CD14-positive monocyte (primary cell): ENCODE results near the gene CCNI. TPM values are rescaled to one million over a fixed set of nuclear protein-coding genes. Genes with fewer than 3 reads are reported as not detected.
A peak's percentile ranks its signal among the peaks of the same experiment; 100 is the strongest.

Source experiments
- DNase-seq, 3 donors: peaks; one replicate each; pipeline ENCODE4 v3.0.0-alpha.2; 2011 to 2022
- H2AFZ ChIP-seq: 2 replicates; pipeline ENCODE4 v1.6.0; 2012; ENCODE audit warnings: mild to moderate bottlenecking, low read depth, low read length, inconsistent platforms; ENCODE audit not compliant: insufficient read depth, poor library complexity, severe bottlenecking
- H3K27ac ChIP-seq, 2 donors: 1 replicate in 1 of 2; 2 replicates in 1 of 2; pipeline ENCODE4 v1.5.1; 2012 to 2013; ENCODE audit warnings: low read length in 2 of 2, control low read depth in 1 of 2, inconsistent platforms in 1 of 2, low read depth in 1 of 2, mild to moderate bottlenecking in 1 of 2
- H3K27me3 ChIP-seq, 2 donors: one replicate each; pipeline versions ENCODE4 v1.6.0 to v1.6.1; 2011 to 2013; ENCODE audit warnings: low read length in 2 of 2; ENCODE audit not compliant: control insufficient read depth in 2 of 2, insufficient read depth in 2 of 2
- H3K36me3 ChIP-seq, 2 donors: replicated peaks in 1 of 2; 1 replicate in 1 of 2; 2 replicates in 1 of 2; pipeline versions ENCODE4 v1.5.1 to v1.6.1; 2012 to 2013; ENCODE audit warnings: low read length in 2 of 2, control low read depth in 1 of 2, inconsistent platforms in 1 of 2, mild to moderate bottlenecking in 1 of 2; ENCODE audit not compliant: insufficient read depth in 2 of 2, control insufficient read depth in 1 of 2
- H3K4me1 ChIP-seq, 2 donors: 1 replicate in 1 of 2; 2 replicates in 1 of 2; pipeline versions ENCODE4 v1.5.1 to v1.6.1; 2012 to 2013; ENCODE audit warnings: low read length in 2 of 2, control low read depth in 1 of 2, inconsistent platforms in 1 of 2, mild to moderate bottlenecking in 1 of 2, moderate library complexity in 1 of 2; ENCODE audit not compliant: insufficient read depth in 2 of 2, control insufficient read depth in 1 of 2
- H3K4me2 ChIP-seq: replicated peaks from 2 replicates; pipeline ENCODE3; 2012; ENCODE audit warnings: low read length, moderate library complexity, mild to moderate bottlenecking; ENCODE audit not compliant: poor library complexity, severe bottlenecking; ENCODE audit errors: extremely low read depth
- H3K4me3 ChIP-seq, 3 experiments: fragments of 200-600 bp in 1 of 3; sonication (generic) in 1 of 3; replicated peaks in 1 of 3; 1 replicate in 2 of 3; 2 replicates in 1 of 3; pipeline ENCODE4 v1.5.1; 2011 to 2013; ENCODE audit warnings: low read length in 3 of 3, mild to moderate bottlenecking in 3 of 3, control low read depth in 2 of 3, low read depth in 2 of 3, inconsistent platforms in 1 of 3, moderate library complexity in 1 of 3
- H3K79me2 ChIP-seq: 2 replicates; pipeline ENCODE4 v1.6.0; 2012; ENCODE audit warnings: mild to moderate bottlenecking, control low read depth, inconsistent platforms, low read length, moderate library complexity; ENCODE audit not compliant: insufficient read depth
- H3K9ac ChIP-seq: 2 replicates; pipeline ENCODE4 v1.6.0; 2017; ENCODE audit warnings: low read length, mild to moderate bottlenecking; ENCODE audit not compliant: insufficient read depth, poor library complexity, severe bottlenecking
- H3K9me3 ChIP-seq, 2 donors: replicated peaks in 1 of 2; 1 replicate in 1 of 2; 2 replicates in 1 of 2; pipeline versions ENCODE4 v1.5.1 to v1.6.1; 2012 to 2013; ENCODE audit warnings: low read length in 2 of 2, control low read depth in 1 of 2; ENCODE audit not compliant: control insufficient read depth in 1 of 2, insufficient read depth in 1 of 2
- H4K20me1 ChIP-seq: 2 replicates; pipeline ENCODE4 v1.6.0; 2012; ENCODE audit warnings: mild to moderate bottlenecking, low read length, control low read depth, moderate library complexity; ENCODE audit not compliant: insufficient read depth
- H3K27ac Mint-ChIP-seq, 7 donors: one replicate each; pipeline ENCODE4 v1.8.0; 2020; ENCODE audit warnings: mild to moderate bottlenecking in 7 of 7, mixed read lengths in 7 of 7, moderate library complexity in 6 of 7, inconsistent platforms in 2 of 7
- H3K27me3 Mint-ChIP-seq, 3 donors: one replicate each; pipeline ENCODE4 v1.8.0; 2021 to 2022; ENCODE audit warnings: low read depth in 3 of 3, mild to moderate bottlenecking in 3 of 3, mixed read lengths in 3 of 3, moderate library complexity in 3 of 3, inconsistent platforms in 1 of 3
- H3K36me3 Mint-ChIP-seq, 2 donors: one replicate each; pipeline ENCODE4 v1.8.0; 2020; ENCODE audit warnings: mixed read lengths in 2 of 2, inconsistent platforms in 1 of 2, mild to moderate bottlenecking in 1 of 2
- H3K4me1 Mint-ChIP-seq: one replicate; pipeline ENCODE4 v1.8.0; 2020; ENCODE audit warnings: mild to moderate bottlenecking, mixed read lengths
- H3K4me3 Mint-ChIP-seq, 2 donors: one replicate each; pipeline ENCODE4 v1.8.0; 2020; ENCODE audit warnings: mild to moderate bottlenecking in 2 of 2, mixed read lengths in 2 of 2, moderate library complexity in 1 of 2
- H3K9me3 Mint-ChIP-seq, 7 donors: one replicate each; pipeline ENCODE4 v1.8.0; 2020 to 2022; ENCODE audit warnings: mixed read lengths in 7 of 7, mild to moderate bottlenecking in 6 of 7, moderate library complexity in 6 of 7, inconsistent platforms in 2 of 7
- CTCF ChIP-seq: fragments of 200-600 bp; IDR thresholded peaks from one replicate; pipeline ENCODE4 v1.8.0; 2022; ENCODE audit warnings: antibody characterized with exemption, mild to moderate bottlenecking
- WGBS: methylation state at CpG from one replicate; pipeline ENCODE4 v1.1.5; 2013; ENCODE audit warnings: missing lambda C conversion rate; ENCODE audit not compliant: insufficient coverage; 5-methylcytosine and 5-hydroxymethylcytosine counted together
- intact Hi-C, 2 donors: fragments of 100-400 bp; cut with micrococcal nuclease; formaldehyde crosslinking; loops; one replicate each; pipeline versions ENCODE4 v1.15.0 to v1.15.1; 2023
- polyA plus RNA-seq, 3 donors: library from polyadenylated mRNA; depleted of rRNA in 1 of 3; unstranded in 2 of 3; stranded (reverse) in 1 of 3; fragments of 300-500 nt in 2 of 3; fragments of >200 nt in 1 of 3; fragmentation: Illumina TruSeq in 2 of 3; gene quantifications; 1 replicate in 2 of 3; 2 replicates in 1 of 3; pipeline ENCODE4 v1.2.3, GENCODE V29; 2012 to 2021

The CCNI gene
- polyA plus RNA-seq, 3 donors = 106 to 264 (median 171) TPM

- Mint-ChIP-seq H3K9me3 (peaks cover 0 to 2% (median 0%) of the 10 kb centered on the region in 7 donors), H3K27ac (peak overlapping the region in 1 of 7 donors; percentile 72), H3K36me3 (peaks cover 21 to 32% of the 10 kb centered on the region in 2 donors), H3K4me3 (no peak overlapping the region), H3K27me3 (no peaks in the 10 kb centered on the region), H3K4me1 (peaks cover 13% of the 10 kb centered on the region)
- no peak for TF ChIP-seq CTCF
- H3K79me2 ChIP-seq = no peaks in the 10 kb centered on the region
- WGBS = no CpG with 5 or more reads among the region's 1 CpG
- intact Hi-C loops = no loop called here
- H3K4me2 ChIP-seq = no peak overlapping the region
- no peaks in the 10 kb centered on the region for H3K9me3 ChIP-seq
- H3K9ac ChIP-seq = no peak overlapping the region
- no peaks in the 10 kb centered on the region for H4K20me1 ChIP-seq
- no peak overlapping the region for H2AFZ ChIP-seq
- no peak overlapping the region for H3K4me3 ChIP-seq
- peak overlapping the region in 1 of 2 donors; percentile 22 for H3K27ac ChIP-seq
- no peaks in the 10 kb centered on the region for H3K27me3 ChIP-seq
- peak; percentile 16 to 67 (median 26) for DNase-seq
- H3K4me1 ChIP-seq = peaks cover 2 to 11% of the 10 kb centered on the region in 2 donors
- H3K36me3 ChIP-seq = peaks cover 3 to 13% of the 10 kb centered on the region in 2 donors
Measured at GRCh38 chr4:77001907-77002306, 73.9 kb downstream of the CCNI start.

DNA sequence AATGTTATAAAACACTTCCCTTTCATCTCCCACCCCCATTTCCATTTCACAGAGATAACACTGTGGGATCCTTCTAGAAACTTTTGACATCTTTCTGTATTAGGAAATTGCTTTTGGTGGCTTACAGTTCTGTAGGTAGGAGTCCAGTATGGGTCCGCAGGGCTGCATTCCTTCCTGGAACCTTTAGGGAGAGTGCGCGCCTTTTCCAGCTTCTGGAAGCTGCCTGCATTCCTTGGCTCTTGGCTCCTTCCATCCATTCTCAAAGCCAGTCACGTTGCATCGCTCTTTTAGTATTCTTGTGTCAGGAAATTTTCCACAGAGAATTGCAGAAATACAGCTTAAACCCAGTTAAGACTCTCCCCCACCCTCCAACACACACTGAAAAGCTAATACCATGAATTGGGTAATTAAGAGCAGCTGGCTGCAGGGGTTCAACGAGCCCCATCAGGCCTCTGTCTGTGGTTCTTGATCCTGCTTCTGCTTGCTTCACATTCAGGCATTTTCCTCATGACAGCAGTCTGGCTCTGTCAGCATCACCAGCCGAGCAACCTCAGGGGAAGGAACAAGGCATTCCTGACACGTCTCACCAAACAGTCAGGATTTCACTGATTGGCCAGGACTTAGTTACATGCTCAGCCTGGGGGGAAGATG, 77.4 kb downstream of the CCNI start:
- intact Hi-C loops = no loop called here
- Histone ChIP-seq H3K4me3 (no peak overlapping the region), H2AFZ (no peak overlapping the region), H3K9me3 (no peaks in the 10 kb centered on the region), H4K20me1 (no peaks in the 10 kb centered on the region), H3K79me2 (no peaks in the 10 kb centered on the region), H3K27ac (no peak overlapping the region), H3K9ac (no peak overlapping the region), H3K4me2 (no peak overlapping the region), H3K27me3 (no peaks in the 10 kb centered on the region), H3K4me1 (peaks cover 0 to 8% of the 10 kb centered on the region in 2 donors), H3K36me3 (peaks cover 3 to 13% of the 10 kb centered on the region in 2 donors)
- no peak for DNase-seq
- Mint-ChIP-seq H3K27ac (peak overlapping the region in 2 of 7 donors; percentile 32 to 55), H3K27me3 (peaks cover 0 to 2% (median 0%) of the 10 kb centered on the region in 3 donors), H3K4me3 (no peak overlapping the region), H3K4me1 (peaks cover 11% of the 10 kb centered on the region), H3K36me3 (peaks cover 21 to 26% of the 10 kb centered on the region in 2 donors), H3K9me3 (peaks cover 0 to 2% (median 0%) of the 10 kb centered on the region in 7 donors)
- no peak for TF ChIP-seq CTCF
- WGBS = 85% methylated on average over 2 of the region's 8 CpGs
